Smooth muscle cell (in vitro differentiated cells): ENCODE results near the gene TRIM8. TPM values are rescaled to one million over a fixed set of nuclear protein-coding genes. Genes with fewer than 3 reads are reported as not detected.

Source experiments
- DNase-seq: peaks from one replicate; lab custom pipeline; 2025; ENCODE audit not compliant: unreplicated experiment; lab: John Stamatoyannopoulos, UW
- H2AFZ ChIP-seq: fragments of 200-600 bp; sonication (generic); 2 replicates; pipeline ENCODE4 v1.6.0; 2016; ENCODE audit warnings: antibody characterized with exemption, low read depth, mild to moderate bottlenecking
- H3F3A ChIP-seq: fragments of 200-600 bp; sonication (generic); 2 replicates; pipeline ENCODE4 v1.6.0; 2017; ENCODE audit warnings: antibody characterized with exemption, low read depth
- H3K27ac ChIP-seq: fragments of 200-600 bp; sonication (generic); 2 replicates; pipeline ENCODE4 v1.5.1; 2016; ENCODE audit warnings: low read depth, mild to moderate bottlenecking
- H3K27me3 ChIP-seq: fragments of 200-600 bp; sonication (generic); 2 replicates; pipeline ENCODE4 v1.6.1; 2016; ENCODE audit warnings: low read depth, mild to moderate bottlenecking
- H3K36me3 ChIP-seq: fragments of 200-600 bp; sonication (generic); 2 replicates; pipeline ENCODE4 v1.5.1; 2016; ENCODE audit warnings: low read depth
- H3K4me1 ChIP-seq: fragments of 200-600 bp; sonication (generic); 2 replicates; pipeline ENCODE4 v1.5.1; 2016; ENCODE audit warnings: low read depth
- H3K4me2 ChIP-seq: fragments of 200-600 bp; sonication (generic); 2 replicates; pipeline ENCODE4 v1.6.0; 2016; ENCODE audit warnings: mild to moderate bottlenecking
- H3K4me3 ChIP-seq: fragments of 200-600 bp; sonication (generic); 2 replicates; pipeline ENCODE4 v1.5.1; 2016; ENCODE audit warnings: mild to moderate bottlenecking
- H3K79me2 ChIP-seq: fragments of 200-600 bp; sonication (generic); 2 replicates; pipeline ENCODE4 v1.6.0; 2016; ENCODE audit warnings: low read depth, mild to moderate bottlenecking
- H3K9ac ChIP-seq: fragments of 200-600 bp; sonication (generic); 2 replicates; pipeline ENCODE4 v1.6.0; 2016; ENCODE audit warnings: low read depth
- H3K9me3 ChIP-seq: fragments of 200-600 bp; sonication (generic); replicated peaks from 2 replicates; pipeline ENCODE4 v1.5.1; 2016; ENCODE audit warnings: low read depth
- H4K20me1 ChIP-seq: fragments of 200-600 bp; sonication (generic); 2 replicates; pipeline ENCODE4 v1.6.0; 2016; ENCODE audit warnings: low read depth
- CTCF ChIP-seq: fragments of 200-600 bp; sonication (generic); IDR thresholded peaks from 2 replicates; pipeline ENCODE4 v1.5.1; 2017; ENCODE audit warnings: borderline replicate concordance, mild to moderate bottlenecking, antibody characterized with exemption; ENCODE audit not compliant: insufficient read depth, poor library complexity, severe bottlenecking
- WGBS: methylation state at CpG from one replicate; pipeline ENCODE4 v1.1.7; 2016; ENCODE audit warnings: low lambda C conversion rate; 5-methylcytosine and 5-hydroxymethylcytosine counted together
- polyA plus RNA-seq: library from polyadenylated mRNA; unstranded; fragments of >200 nt; fragmentation: Nextera tagmentation; extraction: Ambion mirVana; gene quantifications from 2 replicates; pipeline ENCODE4 v1.2.1, GENCODE V29; 2016
- total RNA-seq: library from RNA; depleted of rRNA; stranded (reverse); fragments of >200 nt; gene quantifications from 2 replicates; pipeline ENCODE4 v1.2.3, GENCODE V29; 2014

Gene TRIM8
- total and polyA plus RNA-seq, 2 experiments from 2014 or later, result 78.0 to 78.8 TPM

DNA sequence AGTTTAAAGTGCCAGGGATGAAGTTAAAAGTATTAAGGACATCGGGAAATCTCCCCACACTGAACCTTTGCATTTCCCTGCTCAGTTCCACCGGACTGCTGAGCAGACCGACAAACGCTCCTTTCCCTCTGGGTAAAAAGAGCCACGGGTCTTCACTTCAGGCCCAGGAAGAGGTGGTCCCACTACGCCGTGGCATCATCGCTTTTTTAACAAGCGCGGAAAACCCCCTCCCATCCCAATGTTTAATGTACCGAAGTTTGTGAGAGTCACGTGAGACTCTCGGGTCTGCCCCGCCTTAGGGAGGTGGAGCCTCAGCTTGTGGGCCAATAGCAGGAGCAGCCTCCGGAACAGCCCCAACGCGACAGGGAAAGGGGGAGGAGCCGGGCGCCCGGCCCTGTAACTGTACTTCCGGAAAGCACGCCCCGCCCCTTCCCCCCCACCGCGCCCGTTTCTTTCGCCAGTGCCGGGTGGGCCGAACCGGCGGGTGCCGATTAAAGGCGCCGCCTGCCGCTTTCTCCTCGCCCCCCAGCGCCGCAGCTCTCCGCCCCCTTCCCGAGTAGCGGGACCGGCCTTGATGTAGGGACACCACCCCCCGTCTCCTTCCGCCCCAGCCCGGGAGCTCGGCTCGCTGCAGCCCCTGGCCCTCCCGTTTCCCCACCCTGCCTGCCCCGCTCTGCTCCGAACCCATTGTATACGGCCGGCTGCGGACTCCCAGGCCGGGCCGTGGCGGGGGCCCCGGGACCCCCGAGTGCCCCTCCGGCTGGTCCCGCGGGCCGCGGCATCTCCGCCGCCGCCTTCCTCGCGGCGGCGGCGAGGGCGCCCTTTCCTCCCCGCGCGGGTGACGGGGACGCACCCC, 2.2 kb upstream of the TRIM8 start:
- Histone ChIP-seq H2AFZ (peak overlapping the region; percentile 73), H3K4me1 (peaks cover 13% of the 10 kb centered on the region), H3F3A (peaks cover 28% of the 10 kb centered on the region), H3K9ac (peak overlapping the region; percentile 90), H3K79me2 (peaks cover 22% of the 10 kb centered on the region), H3K36me3 (no peaks in the 10 kb centered on the region), H4K20me1 (peaks cover 23% of the 10 kb centered on the region), H3K27me3 (no peaks in the 10 kb centered on the region), H3K27ac (peak overlapping the region; percentile 95), H3K4me3 (peak overlapping the region; percentile 96), H3K4me2 (peak overlapping the region; percentile 100), H3K9me3 (no peaks in the 10 kb centered on the region)
- TF ChIP-seq CTCF, result no peak
- WGBS, result 2% methylated on average over 34 of the region's 77 CpGs
- peak; percentile 96 for DNase-seq

DNA sequence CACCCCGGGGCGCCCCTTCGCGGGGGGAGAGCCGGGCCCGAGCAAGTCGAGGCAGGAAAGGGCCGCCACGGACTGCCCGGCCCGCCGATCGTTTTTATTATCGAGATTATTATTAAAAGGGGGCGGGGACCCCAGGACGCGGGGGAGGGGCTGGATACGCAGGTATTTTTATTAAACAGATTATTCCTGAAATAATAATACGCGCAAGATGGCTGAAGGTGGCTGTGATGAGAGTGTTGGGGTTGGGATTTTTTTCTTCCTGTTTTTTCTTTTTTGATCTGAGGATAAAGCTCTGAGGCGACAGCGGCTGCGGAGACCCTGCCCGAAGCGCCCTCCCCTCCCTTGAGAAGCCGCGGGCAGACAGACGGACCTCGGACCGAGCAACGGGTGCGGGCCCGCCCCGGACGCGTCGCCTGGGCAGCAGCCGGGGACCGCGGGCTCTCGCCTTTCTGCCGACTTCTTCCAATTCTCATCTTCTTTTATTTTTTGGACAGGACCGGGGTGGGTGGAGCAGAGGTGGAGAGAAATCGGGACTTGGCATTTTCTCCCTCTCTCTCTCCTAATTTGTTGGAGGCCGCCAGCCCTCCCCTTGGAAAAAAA, 1.4 kb upstream of the TRIM8 start:
- peaks cover 31% of the 10 kb centered on the region for H4K20me1 ChIP-seq
- WGBS, result under 1% methylated on average over 35 of the region's 45 CpGs
- no peak for TF ChIP-seq CTCF
- no peak for DNase-seq
- H3K79me2 ChIP-seq, result peaks cover 30% of the 10 kb centered on the region
- H3K27ac ChIP-seq, result peak overlapping the region; percentile 95
- no peaks in the 10 kb centered on the region for H3K9me3 ChIP-seq
- peak overlapping the region; percentile 90 for H3K9ac ChIP-seq
- H3K4me1 ChIP-seq, result peaks cover 21% of the 10 kb centered on the region
- no peaks in the 10 kb centered on the region for H3K36me3 ChIP-seq
- H3K4me2 ChIP-seq, result peak overlapping the region; percentile 100
- H2AFZ ChIP-seq, result peak overlapping the region; percentile 49
- peak overlapping the region; percentile 96 for H3K4me3 ChIP-seq
- H3K27me3 ChIP-seq, result no peaks in the 10 kb centered on the region
- H3F3A ChIP-seq, result peaks cover 28% of the 10 kb centered on the region

DNA sequence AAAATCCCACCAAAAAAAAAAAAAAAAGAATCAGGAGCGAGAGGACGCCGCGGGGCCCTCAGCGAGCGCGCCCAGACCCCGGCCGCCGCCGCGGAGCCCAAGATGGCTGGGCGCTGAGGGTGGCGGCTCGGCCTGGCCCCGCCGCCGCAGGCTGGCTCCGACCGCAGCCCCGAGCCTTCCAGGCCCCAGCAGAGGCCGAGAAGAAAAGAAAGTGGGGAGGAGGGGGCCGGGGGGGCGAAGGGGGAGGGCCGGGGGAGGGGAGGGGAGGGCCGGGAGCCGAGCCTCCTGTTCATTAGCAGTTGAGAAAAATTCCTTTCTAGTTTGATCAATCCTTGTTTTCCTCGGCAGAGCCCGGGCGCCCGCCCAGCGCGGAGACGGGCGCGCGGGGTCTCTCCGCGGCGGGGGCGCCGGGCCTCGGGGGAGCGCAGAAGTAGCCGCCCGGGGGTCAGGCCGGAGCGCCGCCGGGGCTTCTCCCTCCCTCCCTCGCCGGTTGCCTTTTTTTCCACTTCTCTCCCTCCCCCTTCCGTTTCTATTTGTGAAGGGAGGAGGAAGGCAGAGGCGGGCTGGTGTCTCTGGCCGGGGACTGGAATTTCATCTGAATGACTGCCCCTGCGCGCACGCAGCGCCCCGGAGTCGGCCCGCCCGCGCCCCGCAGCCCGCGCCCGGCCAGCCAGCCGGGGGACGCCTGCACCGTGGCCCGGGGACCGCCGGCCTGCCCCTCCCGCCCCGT, 778 bp upstream of the TRIM8 start:
- no peaks in the 10 kb centered on the region for H3K9me3 ChIP-seq
- H3K27me3 ChIP-seq, result no peaks in the 10 kb centered on the region
- peak overlapping the region; percentile 96 for H3K4me3 ChIP-seq
- H3K79me2 ChIP-seq, result peaks cover 36% of the 10 kb centered on the region
- H2AFZ ChIP-seq, result no peak overlapping the region
- peaks cover 27% of the 10 kb centered on the region for H3K4me1 ChIP-seq
- peaks cover 32% of the 10 kb centered on the region for H3F3A ChIP-seq
- peak overlapping the region; percentile 95 for H3K27ac ChIP-seq
- peak overlapping the region; percentile 100 for H3K4me2 ChIP-seq
- H3K9ac ChIP-seq, result peak overlapping the region; percentile 90
- no peak for TF ChIP-seq CTCF
- H3K36me3 ChIP-seq, result no peaks in the 10 kb centered on the region
- WGBS, result 2% methylated on average over 31 of the region's 76 CpGs
- no peak for DNase-seq
- H4K20me1 ChIP-seq, result peaks cover 37% of the 10 kb centered on the region
